HG03432 (cell line): ENCODE measurements around the gene KEL.
"Not testable (repeated sequence)": the region's sequence is repeated elsewhere in the genome, so short reads cannot be mapped to it uniquely, and the experiment has no call there.

ENCODE experiments used
- ATAC-seq: cut with Tn5 transposase; IDR thresholded peaks from one replicate; pipeline ENCODE4 v1.9.1; 2021; ENCODE audit warnings: mild to moderate bottlenecking, moderate library complexity; ENCODE audit not compliant: unreplicated experiment

The KEL gene

GRCh38 chr7:142961973-142962926, at the start of gene KEL:
Gene KEL (minus strand): TSS chr7:142962363. CDS start chr7:142962206, 157 bp downstream.
- ATAC-seq = no peak

- peak; percentile 91 for ATAC-seq
These were observed 46.1 kb upstream of the KEL start for GRCh38 chr7:143008007-143008901.

- no peak for ATAC-seq
These were observed 43.6 kb upstream of the KEL start for GRCh38 chr7:143005632-143006260.

- ATAC-seq = peak; percentile 51
These were observed 41.4 kb upstream of the KEL start for GRCh38 chr7:143003393-143004051.

- peak; percentile 3 for ATAC-seq
These were observed 40.7 kb upstream of the KEL start for GRCh38 chr7:143002898-143003297.

GRCh38 chr7:143002106-143002505, 39.9 kb upstream of the KEL start:
- no peak for ATAC-seq

GRCh38 chr7:143000648-143001047, 38.5 kb upstream of the KEL start:
- no peak for ATAC-seq

GRCh38 chr7:142999793-143000192, 37.6 kb upstream of the KEL start:
- no peak for ATAC-seq

GRCh38 chr7:142998966-142999365, 36.8 kb upstream of the KEL start:
- no peak for ATAC-seq

GRCh38 chr7:142997456-142997989, 35.4 kb upstream of the KEL start:
- no peak for ATAC-seq

- ATAC-seq = no peak
These were observed 30.3 kb upstream of the KEL start for GRCh38 chr7:142992427-142992826.

GRCh38 chr7:142984297-142984696, 22.1 kb upstream of the KEL start:
- no peak for ATAC-seq

- no peak for ATAC-seq
These were observed 21.7 kb upstream of the KEL start for GRCh38 chr7:142983825-142984224.

GRCh38 chr7:142978402-142978801, 16.2 kb upstream of the KEL start:
- not testable (repeated sequence) for ATAC-seq

GRCh38 chr7:142974626-142975025, 12.5 kb upstream of the KEL start:
- no peak for ATAC-seq

- ATAC-seq = no peak
These were observed 7.0 kb upstream of the KEL start for GRCh38 chr7:142969183-142969582.

GRCh38 chr7:142968229-142968628, 6.1 kb upstream of the KEL start:
- no peak for ATAC-seq

GRCh38 chr7:142964502-142965246, 2.5 kb upstream of the KEL start:
- ATAC-seq = no peak

GRCh38 chr7:142963993-142964392, 1.8 kb upstream of the KEL start:
- ATAC-seq = no peak

GRCh38 chr7:142962991-142963390, 828 bp upstream of the KEL start:
- no peak for ATAC-seq
